ENCODE results near the gene IFNB1.

DNA sequence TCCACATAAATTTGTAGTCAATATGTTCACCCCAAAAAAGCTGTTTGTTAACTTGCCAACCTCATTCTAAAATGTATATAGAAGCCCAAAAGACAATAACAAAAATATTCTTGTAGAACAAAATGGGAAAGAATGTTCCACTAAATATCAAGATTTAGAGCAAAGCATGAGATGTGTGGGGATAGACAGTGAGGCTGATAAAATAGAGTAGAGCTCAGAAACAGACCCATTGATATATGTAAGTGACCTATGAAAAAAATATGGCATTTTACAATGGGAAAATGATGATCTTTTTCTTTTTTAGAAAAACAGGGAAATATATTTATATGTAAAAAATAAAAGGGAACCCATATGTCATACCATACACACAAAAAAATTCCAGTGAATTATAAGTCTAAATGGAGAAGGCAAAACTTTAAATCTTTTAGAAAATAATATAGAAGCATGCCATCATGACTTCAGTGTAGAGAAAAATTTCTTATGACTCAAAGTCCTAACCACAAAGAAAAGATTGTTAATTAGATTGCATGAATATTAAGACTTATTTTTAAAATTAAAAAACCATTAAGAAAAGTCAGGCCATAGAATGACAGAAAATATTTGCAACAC, 6.6 kb upstream of the IFNB1 start:
- TF ChIP-seq POLR2A (IDR thresholded peaks at IDR 0.05; ENCODE audit: low read depth, low read length): no peak
- no peak for TF ChIP-seq SPI1 (IDR thresholded peaks at IDR 0.05; ENCODE audit: low read depth, low read length)
- TF ChIP-seq TAF1 (IDR thresholded peaks at IDR 0.05; ENCODE audit: low read depth, low read length): no peak

Data from GM12891 (cell line).